HT-29 (cell line): ENCODE measurements around the gene MAST1. TPM values are rescaled to one million over a fixed set of nuclear protein-coding genes. Genes with fewer than 3 reads are reported as not detected.
"Not testable (repeated sequence)": the region's sequence is repeated elsewhere in the genome, so short reads cannot be mapped to it uniquely, and the experiment has no call there.

Source experiments
- DNase-seq: peaks from one replicate; pipeline ENCODE4 v3.0.0-alpha.2; 2015; ENCODE audit warnings: low spot score
- total RNA-seq: library from RNA; depleted of rRNA; stranded (reverse); fragments of >200 nt; shearing (Covaris generic); gene quantifications from 2 replicates; pipeline ENCODE4 v1.2.3, GENCODE V29; 2014; rRNA removed

MAST1 gene
- total RNA-seq, result 0.58 and 1.7 TPM in 2 replicates

GRCh38 chr19:12838182-12838885, at the start of gene MAST1:
Gene MAST1 (plus strand): TSS chr19:12838515. CDS start chr19:12838573, 58 bp downstream.
- peak; percentile 37 for DNase-seq

GRCh38 chr19:12788682-12789097, 49.6 kb upstream of the MAST1 start:
- DNase-seq, result peak; percentile 75

GRCh38 chr19:12789098-12789903, 49.0 kb upstream of the MAST1 start:
- DNase-seq, result peak; percentile 52

GRCh38 chr19:12789904-12790619, 48.3 kb upstream of the MAST1 start:
- DNase-seq, result peak; percentile 90

- DNase-seq, result no peak
Measured at GRCh38 chr19:12790628-12791344, 47.5 kb upstream of the MAST1 start.

- peak; percentile 92 for DNase-seq
Measured at GRCh38 chr19:12791345-12792050, 46.8 kb upstream of the MAST1 start, which contains the start of gene JUNB. Gene JUNB (plus strand): TSS chr19:12791486. CDS start chr19:12791772, 286 bp downstream.

GRCh38 chr19:12792051-12792852, 46.1 kb upstream of the MAST1 start:
- DNase-seq, result peak; percentile 55

GRCh38 chr19:12792853-12793289, 45.4 kb upstream of the MAST1 start:
- no peak for DNase-seq

- peak; percentile 88 for DNase-seq
Measured at GRCh38 chr19:12793290-12794195, 44.8 kb upstream of the MAST1 start.

GRCh38 chr19:12794196-12794941, 43.9 kb upstream of the MAST1 start:
- no peak for DNase-seq

- no peak for DNase-seq
Measured at GRCh38 chr19:12794971-12795381, 43.3 kb upstream of the MAST1 start.

GRCh38 chr19:12796146-12797071, 41.9 kb upstream of the MAST1 start:
- peak; percentile 78 for DNase-seq

- DNase-seq, result no peak
Measured at GRCh38 chr19:12797141-12797587, 41.2 kb upstream of the MAST1 start.

GRCh38 chr19:12797607-12798006, 40.7 kb upstream of the MAST1 start:
- DNase-seq, result not testable (repeated sequence)

GRCh38 chr19:12799742-12800465, 38.4 kb upstream of the MAST1 start:
- DNase-seq, result no peak

- no peak for DNase-seq
Measured at GRCh38 chr19:12800466-12800770, 37.9 kb upstream of the MAST1 start.
